ENCODE measurements around the gene PCSK6.

DNA sequence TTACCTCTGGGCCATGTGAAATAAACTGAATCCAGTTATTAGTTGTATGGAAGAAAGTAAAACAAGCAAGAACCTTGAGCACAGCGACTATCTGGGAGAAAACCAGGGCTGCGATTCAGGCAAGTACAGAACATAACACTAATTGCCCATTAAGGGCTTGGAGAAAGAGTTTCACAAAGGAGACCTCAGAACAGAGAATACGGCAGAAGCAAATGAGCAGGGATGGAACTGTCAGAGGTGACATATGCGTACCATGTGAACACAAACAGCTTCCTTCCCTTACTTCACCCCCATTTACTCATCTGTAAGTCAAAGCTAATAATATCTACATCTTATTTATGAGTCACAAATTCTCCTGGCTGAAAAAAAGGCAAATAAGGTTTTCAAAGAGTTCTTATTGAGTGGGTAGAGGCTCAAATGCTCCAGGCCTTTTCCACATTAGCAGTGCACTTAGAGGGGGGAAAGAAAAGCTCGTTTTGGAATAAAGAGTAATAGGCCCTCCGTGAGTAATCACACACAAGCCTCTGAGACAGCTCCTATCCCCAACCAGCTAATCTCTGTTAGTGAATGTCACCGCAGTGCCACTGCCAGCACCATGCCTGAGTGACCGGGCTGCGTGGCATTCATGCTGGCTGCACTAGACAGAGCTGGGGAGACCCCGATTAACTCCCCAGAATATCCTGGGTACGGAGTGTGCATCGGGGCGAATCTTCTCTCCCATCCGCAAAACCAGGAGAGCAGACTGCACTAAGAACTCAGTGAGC lies 2.6 kb downstream of the PCSK6 start:
- TF ChIP-seq, protein P1, sequence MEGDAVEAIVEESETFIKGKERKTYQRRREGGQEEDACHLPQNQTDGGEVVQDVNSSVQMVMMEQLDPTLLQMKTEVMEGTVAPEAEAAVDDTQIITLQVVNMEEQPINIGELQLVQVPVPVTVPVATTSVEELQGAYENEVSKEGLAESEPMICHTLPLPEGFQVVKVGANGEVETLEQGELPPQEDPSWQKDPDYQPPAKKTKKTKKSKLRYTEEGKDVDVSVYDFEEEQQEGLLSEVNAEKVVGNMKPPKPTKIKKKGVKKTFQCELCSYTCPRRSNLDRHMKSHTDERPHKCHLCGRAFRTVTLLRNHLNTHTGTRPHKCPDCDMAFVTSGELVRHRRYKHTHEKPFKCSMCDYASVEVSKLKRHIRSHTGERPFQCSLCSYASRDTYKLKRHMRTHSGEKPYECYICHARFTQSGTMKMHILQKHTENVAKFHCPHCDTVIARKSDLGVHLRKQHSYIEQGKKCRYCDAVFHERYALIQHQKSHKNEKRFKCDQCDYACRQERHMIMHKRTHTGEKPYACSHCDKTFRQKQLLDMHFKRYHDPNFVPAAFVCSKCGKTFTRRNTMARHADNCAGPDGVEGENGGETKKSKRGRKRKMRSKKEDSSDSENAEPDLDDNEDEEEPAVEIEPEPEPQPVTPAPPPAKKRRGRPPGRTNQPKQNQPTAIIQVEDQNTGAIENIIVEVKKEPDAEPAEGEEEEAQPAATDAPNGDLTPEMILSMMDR (IDR thresholded peaks at IDR 0.05; ENCODE audit: insufficient read depth, low read length, poor library complexity, severe bottlenecking): no peak
- no peak for TF ChIP-seq EZH2phosphoT487 (conservative IDR thresholded peaks at IDR 0.05; ENCODE audit: low read length)
